DMS79 (cell line): Measurements from ENCODE around the gene MRPL11.
"Not testable (repeated sequence)": the region's sequence is repeated elsewhere in the genome, so short reads cannot be mapped to it uniquely, and the experiment has no call there.

Experiments used
- DNase-seq: peaks from one replicate; lab custom pipeline; 2025; lab: John Stamatoyannopoulos, UW

MRPL11 gene

GRCh38 chr11:66467034-66467659, 28.5 kb upstream of the MRPL11 start:
- no peak for DNase-seq

GRCh38 chr11:66466225-66467033, 27.8 kb upstream of the MRPL11 start, which contains the start of gene PELI3:
Gene PELI3, plus strand, starts transcription at chr11:66466905. Its CDS starts 1,224 bp downstream, at chr11:66468129.
- DNase-seq = peak; percentile 53

- no peak for DNase-seq
These were observed 27.0 kb upstream of the MRPL11 start for GRCh38 chr11:66465373-66466224.

GRCh38 chr11:66464916-66465315, 26.3 kb upstream of the MRPL11 start:
- DNase-seq = no peak

GRCh38 chr11:66464116-66464515, 25.5 kb upstream of the MRPL11 start:
- not testable (repeated sequence) for DNase-seq

GRCh38 chr11:66462911-66463310, 24.3 kb upstream of the MRPL11 start:
- no peak for DNase-seq

GRCh38 chr11:66462010-66462409, 23.4 kb upstream of the MRPL11 start:
- DNase-seq = no peak

- DNase-seq = no peak
These were observed 20.6 kb upstream of the MRPL11 start for GRCh38 chr11:66459138-66459778.

GRCh38 chr11:66457826-66458225, 19.2 kb upstream of the MRPL11 start:
- DNase-seq = no peak

- no peak for DNase-seq
These were observed 16.2 kb upstream of the MRPL11 start for GRCh38 chr11:66454828-66455227.

- DNase-seq = no peak
These were observed 15.6 kb upstream of the MRPL11 start for GRCh38 chr11:66454247-66454646.

GRCh38 chr11:66451663-66452062, 13.0 kb upstream of the MRPL11 start:
- no peak for DNase-seq

- DNase-seq = no peak
These were observed 11.9 kb upstream of the MRPL11 start for GRCh38 chr11:66450560-66450959.

- no peak for DNase-seq
These were observed 9.9 kb upstream of the MRPL11 start for GRCh38 chr11:66448523-66448922.

- no peak for DNase-seq
These were observed 8.4 kb upstream of the MRPL11 start for GRCh38 chr11:66447012-66447411.

GRCh38 chr11:66443602-66444001, 5.0 kb upstream of the MRPL11 start:
- no peak for DNase-seq

GRCh38 chr11:66440940-66441282, 2.3 kb upstream of the MRPL11 start:
- not testable (repeated sequence) for DNase-seq

- not testable (repeated sequence) for DNase-seq
These were observed 1.7 kb upstream of the MRPL11 start for GRCh38 chr11:66440101-66440939.

GRCh38 chr11:66437979-66438503, 607 bp downstream of the MRPL11 start:
- no peak for DNase-seq

GRCh38 chr11:66432597-66432996, 6.1 kb downstream of the MRPL11 start:
- no peak for DNase-seq

- DNase-seq = not testable (repeated sequence)
These were observed 6.7 kb downstream of the MRPL11 start for GRCh38 chr11:66431871-66432329.
